WTC11 (cell line): Measurements from ENCODE around the gene RC3H1.

Source experiments
- CTCF ChIP-seq: fragments of 200-600 bp; IDR thresholded peaks from 2 replicates; pipeline ENCODE4 v1.8.0; 2022; ENCODE audit warnings: antibody characterized with exemption
- JUN ChIP-seq: sonication (generic); formaldehyde crosslinking; IDR thresholded peaks from 2 replicates; pipeline ENCODE4 v1.8.0; 2023; ENCODE audit warnings: mild to moderate bottlenecking, missing genetic modification reagents
- MAX ChIP-seq: sonication (generic); formaldehyde crosslinking; IDR thresholded peaks from 2 replicates; pipeline ENCODE4 v1.8.0; 2022; ENCODE audit warnings: mild to moderate bottlenecking, missing genetic modification reagents
- SP1 ChIP-seq: sonication (generic); formaldehyde crosslinking; conservative IDR thresholded peaks from 2 replicates; pipeline ENCODE4 v1.8.1; 2022; ENCODE audit warnings: missing genetic modification reagents
- USF1 ChIP-seq: sonication (generic); formaldehyde crosslinking; IDR thresholded peaks from 2 replicates; pipeline ENCODE4 v1.8.0; 2022; ENCODE audit warnings: mild to moderate bottlenecking, missing genetic modification reagents
- ZNF232 ChIP-seq: sonication (generic); formaldehyde crosslinking; IDR thresholded peaks from 2 replicates; pipeline ENCODE4 v1.8.0; 2022; ENCODE audit warnings: mild to moderate bottlenecking, missing genetic modification reagents

- TF ChIP-seq MAX (CRISPR knock-in tag), result no peak
- TF ChIP-seq CTCF, result no peak
- no peak for TF ChIP-seq ZNF232 (CRISPR knock-in tag)
- TF ChIP-seq JUN (CRISPR knock-in tag), result no peak
- TF ChIP-seq USF1, result no peak
- no peak for TF ChIP-seq SP1 (CRISPR knock-in tag)
These were observed 22.5 kb upstream of the RC3H1 start for GRCh38 chr1:174044418-174045222.
